Smooth muscle cell (in vitro differentiated cells): ENCODE measurements around the gene RHOV. TPM values are rescaled to one million over a fixed set of nuclear protein-coding genes. Genes with fewer than 3 reads are reported as not detected.

Experiments used
- DNase-seq: peaks from one replicate; lab custom pipeline; 2025; ENCODE audit not compliant: unreplicated experiment; lab: John Stamatoyannopoulos, UW
- H2AFZ ChIP-seq: fragments of 200-600 bp; sonication (generic); 2 replicates; pipeline ENCODE4 v1.6.0; 2016; ENCODE audit warnings: antibody characterized with exemption, low read depth, mild to moderate bottlenecking
- H3F3A ChIP-seq: fragments of 200-600 bp; sonication (generic); 2 replicates; pipeline ENCODE4 v1.6.0; 2017; ENCODE audit warnings: antibody characterized with exemption, low read depth
- H3K27ac ChIP-seq: fragments of 200-600 bp; sonication (generic); 2 replicates; pipeline ENCODE4 v1.5.1; 2016; ENCODE audit warnings: low read depth, mild to moderate bottlenecking
- H3K27me3 ChIP-seq: fragments of 200-600 bp; sonication (generic); 2 replicates; pipeline ENCODE4 v1.6.1; 2016; ENCODE audit warnings: low read depth, mild to moderate bottlenecking
- H3K36me3 ChIP-seq: fragments of 200-600 bp; sonication (generic); 2 replicates; pipeline ENCODE4 v1.5.1; 2016; ENCODE audit warnings: low read depth
- H3K4me1 ChIP-seq: fragments of 200-600 bp; sonication (generic); 2 replicates; pipeline ENCODE4 v1.5.1; 2016; ENCODE audit warnings: low read depth
- H3K4me2 ChIP-seq: fragments of 200-600 bp; sonication (generic); 2 replicates; pipeline ENCODE4 v1.6.0; 2016; ENCODE audit warnings: mild to moderate bottlenecking
- H3K4me3 ChIP-seq: fragments of 200-600 bp; sonication (generic); 2 replicates; pipeline ENCODE4 v1.5.1; 2016; ENCODE audit warnings: mild to moderate bottlenecking
- H3K79me2 ChIP-seq: fragments of 200-600 bp; sonication (generic); 2 replicates; pipeline ENCODE4 v1.6.0; 2016; ENCODE audit warnings: low read depth, mild to moderate bottlenecking
- H3K9ac ChIP-seq: fragments of 200-600 bp; sonication (generic); 2 replicates; pipeline ENCODE4 v1.6.0; 2016; ENCODE audit warnings: low read depth
- H3K9me3 ChIP-seq: fragments of 200-600 bp; sonication (generic); replicated peaks from 2 replicates; pipeline ENCODE4 v1.5.1; 2016; ENCODE audit warnings: low read depth
- H4K20me1 ChIP-seq: fragments of 200-600 bp; sonication (generic); 2 replicates; pipeline ENCODE4 v1.6.0; 2016; ENCODE audit warnings: low read depth
- CTCF ChIP-seq: fragments of 200-600 bp; sonication (generic); IDR thresholded peaks from 2 replicates; pipeline ENCODE4 v1.5.1; 2017; ENCODE audit warnings: borderline replicate concordance, mild to moderate bottlenecking, antibody characterized with exemption; ENCODE audit not compliant: insufficient read depth, poor library complexity, severe bottlenecking
- whole genome bisulfite sequencing: methylation state at CpG from one replicate; pipeline ENCODE4 v1.1.7; 2016; ENCODE audit warnings: low lambda C conversion rate; 5-methylcytosine and 5-hydroxymethylcytosine counted together
- polyA plus RNA-seq: library from polyadenylated mRNA; unstranded; fragments of >200 nt; fragmentation: Nextera tagmentation; extraction: Ambion mirVana; gene quantifications from 2 replicates; pipeline ENCODE4 v1.2.1, GENCODE V29; 2016
- total RNA-seq: library from RNA; depleted of rRNA; stranded (reverse); fragments of >200 nt; gene quantifications from 2 replicates; pipeline ENCODE4 v1.2.3, GENCODE V29; 2014

The RHOV gene
- total and polyA plus RNA-seq, 2 experiments from 2014 or later = 3.0 to 3.3 TPM

DNA sequence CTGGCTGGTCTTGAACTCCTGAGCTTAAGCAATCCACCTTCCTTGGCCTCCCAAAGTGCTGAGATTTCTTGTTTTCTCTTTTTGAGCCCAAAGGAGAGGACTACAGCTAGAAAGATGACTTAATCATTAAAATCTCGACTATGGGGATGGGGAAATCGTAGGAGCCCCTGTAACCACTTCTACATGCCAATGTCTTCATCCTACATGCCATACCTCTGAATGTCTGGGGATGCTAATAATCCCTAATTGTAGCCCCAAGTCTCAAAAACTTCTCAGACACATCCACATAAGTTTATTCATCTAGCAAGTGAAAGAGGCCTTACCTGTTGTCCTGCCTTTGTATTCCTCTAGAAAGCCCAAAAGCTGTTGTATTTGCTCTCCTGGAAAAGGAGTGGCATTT, 3.7 kb upstream of the RHOV start:
- H3K36me3 ChIP-seq = no peaks in the 10 kb centered on the region
- no peak overlapping the region for H3K9ac ChIP-seq
- H3K27me3 ChIP-seq = peaks cover 18% of the 10 kb centered on the region
- no peak overlapping the region for H2AFZ ChIP-seq
- no peaks in the 10 kb centered on the region for H3K4me1 ChIP-seq
- no peaks in the 10 kb centered on the region for H3K79me2 ChIP-seq
- H3K9me3 ChIP-seq = no peaks in the 10 kb centered on the region
- no peak overlapping the region for H3K4me3 ChIP-seq
- no peak overlapping the region for H3K27ac ChIP-seq
- no peaks in the 10 kb centered on the region for H4K20me1 ChIP-seq
- 65% methylated on average over 2 of the region's 2 CpGs for WGBS
- no peak for TF ChIP-seq CTCF
- H3F3A ChIP-seq = no peaks in the 10 kb centered on the region
- H3K4me2 ChIP-seq = no peak overlapping the region
- DNase-seq = no peak

GRCh38 chr15:40875991-40876730, 2.1 kb upstream of the RHOV start:
- H3K4me3 ChIP-seq = no peak overlapping the region
- no peak overlapping the region for H3K4me2 ChIP-seq
- H3K9ac ChIP-seq = no peak overlapping the region
- WGBS = 72% methylated on average over 6 of the region's 6 CpGs
- H3K79me2 ChIP-seq = no peaks in the 10 kb centered on the region
- H3K27me3 ChIP-seq = peaks cover 21% of the 10 kb centered on the region
- H3K4me1 ChIP-seq = no peaks in the 10 kb centered on the region
- no peak for TF ChIP-seq CTCF
- H3F3A ChIP-seq = no peaks in the 10 kb centered on the region
- no peak overlapping the region for H2AFZ ChIP-seq
- H3K27ac ChIP-seq = peak overlapping the region; percentile 40
- no peak for DNase-seq
- no peaks in the 10 kb centered on the region for H3K9me3 ChIP-seq
- H4K20me1 ChIP-seq = no peaks in the 10 kb centered on the region
- no peaks in the 10 kb centered on the region for H3K36me3 ChIP-seq

DNA sequence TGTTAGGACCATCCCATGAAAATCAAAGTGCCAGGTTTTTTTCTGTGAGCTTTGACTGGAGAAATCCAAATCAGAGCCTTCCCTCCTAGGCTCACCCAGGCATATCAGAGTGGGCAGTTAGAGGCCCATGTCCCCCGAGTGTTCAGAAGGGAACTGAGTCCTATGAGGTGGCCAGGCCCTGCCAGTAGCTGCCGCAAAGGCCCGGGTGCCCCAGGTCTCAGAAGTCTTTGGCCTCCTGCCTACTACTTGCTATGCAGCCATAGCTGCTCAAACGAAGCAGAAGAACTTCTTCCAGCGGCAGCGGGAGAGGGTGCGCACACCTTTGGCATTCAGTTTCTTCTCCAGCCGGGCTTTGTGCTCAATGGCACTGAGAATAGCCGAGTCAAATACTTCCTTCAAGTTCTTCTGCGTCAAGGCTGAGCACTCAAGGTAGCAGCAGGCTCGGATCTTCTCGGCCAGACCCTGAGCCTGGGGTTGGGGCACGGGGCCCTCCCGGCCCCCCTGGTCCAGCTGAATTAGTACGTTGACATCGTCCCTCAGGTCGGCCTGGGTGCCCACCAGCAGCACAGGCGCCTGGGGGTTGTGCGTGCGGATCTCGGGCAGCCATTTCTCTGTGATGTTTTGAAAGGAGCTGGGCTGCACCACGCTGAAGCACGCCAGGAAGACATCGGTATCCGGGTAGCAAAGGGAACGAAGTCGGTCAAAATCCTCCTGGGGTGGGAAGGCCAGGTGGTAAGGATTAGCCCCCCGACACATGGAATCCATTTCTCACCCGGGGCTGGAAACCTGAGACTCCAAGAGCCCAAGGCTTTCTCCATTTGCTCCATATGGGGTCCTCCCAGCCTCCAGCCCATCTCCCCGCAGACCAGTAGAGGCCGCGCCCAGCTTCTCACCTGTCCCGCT, 992 bp downstream of the RHOV start:
- Histone ChIP-seq H2AFZ (no peak overlapping the region), H3K27ac (peak overlapping the region; percentile 90)
- 73% methylated on average over 33 of the region's 33 CpGs for WGBS

More for the DNA sequence above, 992 bp downstream of the RHOV start:
- Histone ChIP-seq H3K4me3 (peak overlapping the region; percentile 75), H3K36me3 (no peaks in the 10 kb centered on the region), H3K4me2 (peak overlapping the region; percentile 98), H3F3A (no peaks in the 10 kb centered on the region), H3K4me1 (no peaks in the 10 kb centered on the region), H3K27me3 (peaks cover 21% of the 10 kb centered on the region), H3K9me3 (no peaks in the 10 kb centered on the region), H4K20me1 (no peaks in the 10 kb centered on the region), H3K79me2 (no peaks in the 10 kb centered on the region), H3K9ac (no peak overlapping the region)
- TF ChIP-seq CTCF = no peak
- no peak for DNase-seq
